K562 (cell line): ENCODE data around the gene CFAP221. TPM values are rescaled to one million over a fixed set of nuclear protein-coding genes. Genes with fewer than 3 reads are reported as not detected.

Experiments
- ATAC-seq: fragments of 200-7000 bp; cut with Tn5 transposase; 3 replicates; pipeline ENCODE4 v1.9.1; 2020; ENCODE audit warnings: moderate library complexity
- BruUV-seq: library from RNA; stranded (reverse); fragments of 400-500 nt; replicated peaks from 2 replicates; lab custom pipeline; 2021; lab: Mats Ljungman, UMichigan
- CTCF ChIA-PET: fragments of 300-600 bp; formaldehyde crosslinking; extraction: SDS; loops from one replicate; lab custom pipeline; 2021; ENCODE audit warnings: low intra/inter-chr PET ratio; lab: Yijun Ruan, JAX
- POLR2A ChIA-PET: fragments of 300-600, 350-650 bp; sonication (Branson Sonifier 250); formaldehyde crosslinking; extraction: SDS; loops from one replicate; lab custom pipeline; 2021; ENCODE audit warnings: antibody characterized with exemption, inconsistent platforms; lab: Yijun Ruan, JAX
- DNase-seq, 4 experiments: peaks; one replicate each; pipeline versions ENCODE4 v3.0.0 to v3.0.0-alpha.2; 2011 to 2018; ENCODE audit warnings: low spot score in 3 of 4, mixed read lengths in 3 of 4; ENCODE audit errors: extremely low read depth in 1 of 4
- FAIRE-seq: peaks from 2 replicates; lab custom pipeline; 2011; peaks lifted over from hg19 to GRCh38; lab: Jason Lieb, UNC
- H2AFZ ChIP-seq: 2 replicates; pipeline ENCODE4 v1.6.0; 2011; ENCODE audit warnings: low read depth, low read length, control low read depth, inconsistent platforms
- H3K27ac ChIP-seq: fragments of 200-600 bp; 3 replicates; pipeline ENCODE4 v1.8.0; 2011; ENCODE audit warnings: low read depth, mild to moderate bottlenecking, control low read depth, inconsistent platforms, low read length, moderate library complexity, mixed read lengths; ENCODE audit errors: extremely low read depth
- H3K27me3 ChIP-seq, 2 experiments: fragments of 300-600 bp in 1 of 2; 2 replicates in 1 of 2; 3 replicates in 1 of 2; pipeline versions ENCODE4 v1.6.0 to v1.8.0; 2011; ENCODE audit warnings: inconsistent platforms in 2 of 2, low read length in 2 of 2, mild to moderate bottlenecking in 1 of 2, mixed read lengths in 1 of 2, moderate library complexity in 1 of 2; ENCODE audit not compliant: control insufficient read depth in 2 of 2, insufficient read depth in 2 of 2
- H3K36me3 ChIP-seq: fragments of 300-600 bp; 3 replicates; pipeline ENCODE4 v1.8.0; 2011; ENCODE audit warnings: mild to moderate bottlenecking, low read length, inconsistent platforms; ENCODE audit not compliant: control insufficient read depth, insufficient read depth
- H3K4me1 ChIP-seq, 2 experiments: fragments of 200-600 bp in 1 of 2; replicated peaks in 1 of 2; 2 replicates in 1 of 2; 3 replicates in 1 of 2; pipeline versions ENCODE4 v1.5.1 to v1.8.0; 2011; ENCODE audit warnings: inconsistent platforms in 2 of 2, low read length in 2 of 2, mild to moderate bottlenecking in 1 of 2, mixed read lengths in 1 of 2, moderate library complexity in 1 of 2; ENCODE audit not compliant: control insufficient read depth in 2 of 2, insufficient read depth in 2 of 2
- H3K4me2 ChIP-seq: 2 replicates; pipeline ENCODE4 v1.6.1; 2011; ENCODE audit warnings: low read length, control low read depth, inconsistent platforms, mixed read lengths; ENCODE audit not compliant: insufficient read depth
- H3K4me3 ChIP-seq: fragments of 200-600 bp; sonication (generic), shearing (Covaris generic); 2 replicates; pipeline ENCODE4 v1.5.1; 2016; ENCODE audit warnings: control low read depth, inconsistent platforms
- H3K79me2 ChIP-seq: fragments of 200-600 bp; 3 replicates; pipeline ENCODE4 v1.8.0; 2011; ENCODE audit warnings: low read length, inconsistent platforms; ENCODE audit not compliant: control insufficient read depth, insufficient read depth
- H3K9ac ChIP-seq, 2 experiments: 2 replicates each; pipeline versions ENCODE4 v1.6.0 to v1.6.1; 2011; ENCODE audit warnings: low read depth in 2 of 2, low read length in 2 of 2, control low read depth in 1 of 2, inconsistent platforms in 1 of 2, mild to moderate bottlenecking in 1 of 2, mixed read lengths in 1 of 2; ENCODE audit not compliant: insufficient read depth in 1 of 2
- H3K9me1 ChIP-seq: one replicate; pipeline ENCODE4 v1.6.0; 2011; ENCODE audit warnings: inconsistent platforms, mild to moderate bottlenecking, low read length, moderate library complexity; ENCODE audit not compliant: control insufficient read depth, insufficient read depth
- H3K9me3 ChIP-seq: replicated peaks from 2 replicates; pipeline ENCODE4 v1.5.1; 2011; ENCODE audit warnings: low read depth, low read length, inconsistent platforms; ENCODE audit not compliant: control insufficient read depth, insufficient read depth
- H4K20me1 ChIP-seq: replicated peaks from 2 replicates; pipeline ENCODE4 v1.6.1; 2011; ENCODE audit warnings: low read length, inconsistent platforms, mixed read lengths; ENCODE audit not compliant: control insufficient read depth, insufficient read depth
- DIDO1 ChIP-seq: fragments of 450-650 bp; IDR thresholded peaks from 2 replicates; pipeline ENCODE4 v1.6.1; 2016; ENCODE audit warnings: low read depth, missing biosample characterization, missing genetic modification characterization
- GATAD2A ChIP-seq: fragments of 450-650 bp; IDR thresholded peaks from 2 replicates; pipeline ENCODE4 v1.6.1; 2017
- L3MBTL2 ChIP-seq: fragments of 450-650 bp; IDR thresholded peaks from 2 replicates; pipeline ENCODE4 v1.6.1; 2016; ENCODE audit warnings: mild to moderate bottlenecking, moderate library complexity
- NCOA6 ChIP-seq: fragments of 450-650 bp; IDR thresholded peaks from 2 replicates; pipeline ENCODE4 v1.6.1; 2017; ENCODE audit warnings: mild to moderate bottlenecking
- RAD51 ChIP-seq: fragments of 450-650 bp; IDR thresholded peaks from 2 replicates; pipeline ENCODE4 v1.7.1; 2016; ENCODE audit warnings: low read depth, mild to moderate bottlenecking, borderline replicate concordance
- RBM14 ChIP-seq: fragments of 200-400 bp; formaldehyde crosslinking; IDR thresholded peaks from 2 replicates; pipeline ENCODE4 v1.6.1; 2018; ENCODE audit warnings: low read depth, mild to moderate bottlenecking, low read length, moderate library complexity, borderline replicate concordance; ENCODE audit not compliant: insufficient read depth
- SMC3 ChIP-seq: conservative IDR thresholded peaks from 2 replicates; pipeline ENCODE4 v1.6.1; 2011; ENCODE audit warnings: low read depth, low read length, improper control_type of control experiment; ENCODE audit not compliant: insufficient read depth
- THAP7 ChIP-seq: fragments of 250-450 bp; sonication (Bioruptor Pico); IDR thresholded peaks from 2 replicates; pipeline ENCODE4 v1.5.0; 2021
- ZMIZ1 ChIP-seq, 2 experiments: fragments of 150-350 bp in 1 of 2; IDR thresholded peaks; 2 replicates each; pipeline ENCODE4 v1.6.1; 2012 to 2016; ENCODE audit warnings: low read depth in 2 of 2, low read length in 2 of 2, mild to moderate bottlenecking in 1 of 2, moderate library complexity in 1 of 2
- ZNF589 ChIP-seq: fragments of 200-800 bp; sonication (Bioruptor generic); IDR thresholded peaks from 2 replicates; pipeline ENCODE4 v1.6.1; 2016; ENCODE audit warnings: low read depth, missing genetic modification characterization, missing compliant biosample characterization
- WGBS: fragments of 100-300 bp; shearing (Covaris generic); methylation state at CpG from one replicate; pipeline ENCODE4 v1.1.6; 2016; ENCODE audit warnings: low coverage, mixed read lengths; ENCODE audit not compliant: insufficient coverage; ENCODE audit errors: missing lambda C conversion rate; 5-methylcytosine and 5-hydroxymethylcytosine counted together
- in situ Hi-C: fragments of 300-500 bp; cut with MboI; formaldehyde crosslinking; loops from 4 replicates; pipeline ENCODE4 v1.15.0; 2018; ENCODE audit warnings: inconsistent platforms, mixed read lengths
- intact Hi-C: fragments of 100-400 bp; cut with micrococcal nuclease; formaldehyde crosslinking; loops from 2 replicates; pipeline ENCODE4 v1.14.2; 2022
- polyA plus RNA-seq, 8 experiments: library from polyadenylated mRNA; depleted of rRNA in 4 of 8; stranded (reverse) in 5 of 8; unstranded in 3 of 8; fragments of >200 nt; fragmentation: Nextera tagmentation in 2 of 8; fragmentation: Illumina TruSeq in 1 of 8; extraction: Ambion mirVana in 2 of 8; extraction: Trizol in 1 of 8; gene quantifications; 2 replicates each; pipeline versions ENCODE4 v1.2.1 to v1.2.3, GENCODE V29; 2011 to 2014; ENCODE audit warnings: inconsistent platforms in 1 of 8, missing spikeins in 1 of 8
- total RNA-seq, 7 experiments: library from RNA; depleted of rRNA in 6 of 7; stranded (reverse); fragments of >200 nt in 6 of 7; fragmentation: Illumina TruSeq in 2 of 7; extraction: Trizol in 2 of 7; gene quantifications; 2 replicates each; pipeline versions ENCODE4 v1.2.1 to v1.2.3, GENCODE V29; 2011 to 2021; ENCODE audit warnings: low replicate concordance in 1 of 7
- TF ChIP-seq, protein P1 (sequence below): conservative IDR thresholded peaks from 2 replicates; pipeline ENCODE4 v1.6.1; 2011; ENCODE audit warnings: low read depth, mild to moderate bottlenecking, low read length; ENCODE audit not compliant: control insufficient read depth

Gene CFAP221
- total and polyA plus RNA-seq, 9 of the 15 experiments (the other 6 are each of a cell fraction or from before 2014, with no cell fraction given), result 0.09 to 1.4 (median 0.65) TPM

- Histone ChIP-seq H3K9me1 (no peaks in the 10 kb centered on the region), H3K4me1 (no peaks in the 10 kb centered on the region), H3K9ac (no peak overlapping the region), H3K9me3 (no peaks in the 10 kb centered on the region), H3K36me3 (no peaks in the 10 kb centered on the region), H2AFZ (no peak overlapping the region), H3K27ac (no peak overlapping the region), H3K27me3 (peaks cover 0 to 21% of the 10 kb centered on the region in 2 experiments; a peak in 3 of 5 replicates), H3K79me2 (no peaks in the 10 kb centered on the region), H3K4me3 (no peak overlapping the region), H3K4me2 (no peak overlapping the region), H4K20me1 (no peaks in the 10 kb centered on the region)
- no peak for FAIRE-seq
- TF ChIP-seq ZNF589 (CRISPR knock-in tag) (no peak), RBM14 (no peak), DIDO1 (tag) (no peak), GATAD2A (no peak), NCOA6 (no peak), RAD51 (no peak), ZMIZ1 (IDR thresholded peaks at IDR 0.05; ENCODE audit: low read depth in 2 of 2, low read length in 2 of 2) (no peak), L3MBTL2 (no peak), THAP7 (CRISPR knock-in tag) (no peak), SMC3 (no peak)
- TF ChIP-seq, protein P1, sequence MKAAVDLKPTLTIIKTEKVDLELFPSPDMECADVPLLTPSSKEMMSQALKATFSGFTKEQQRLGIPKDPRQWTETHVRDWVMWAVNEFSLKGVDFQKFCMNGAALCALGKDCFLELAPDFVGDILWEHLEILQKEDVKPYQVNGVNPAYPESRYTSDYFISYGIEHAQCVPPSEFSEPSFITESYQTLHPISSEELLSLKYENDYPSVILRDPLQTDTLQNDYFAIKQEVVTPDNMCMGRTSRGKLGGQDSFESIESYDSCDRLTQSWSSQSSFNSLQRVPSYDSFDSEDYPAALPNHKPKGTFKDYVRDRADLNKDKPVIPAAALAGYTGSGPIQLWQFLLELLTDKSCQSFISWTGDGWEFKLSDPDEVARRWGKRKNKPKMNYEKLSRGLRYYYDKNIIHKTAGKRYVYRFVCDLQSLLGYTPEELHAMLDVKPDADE, result no peak
- 0% methylated on average over 2 of the region's 2 CpGs for WGBS
- no TSS peak for BruUV-seq
- intact Hi-C loops, result no loop called here
- no peak for ATAC-seq
- ChIA-PET CTCF (interaction anchor here (2.2 kb wide), 1 partner anchor 144 kb away, joined by 22 read pairs; no protein-coding TSS in a partner anchor), POLR2A (no interaction called here)
- in situ Hi-C loops, result loop anchor here (5.0 kb wide), 1 partner anchor 146 kb away; no protein-coding TSS in a partner anchor
- no peak for DNase-seq
Observed at GRCh38 chr2:119516121-119516520, 28.1 kb upstream of the CFAP221 start.
